GM21423 (cell line): ENCODE results near the gene LRRC1.

Experiments
- ATAC-seq: cut with Tn5 transposase; IDR thresholded peaks from one replicate; pipeline ENCODE4 v1.9.1; 2021; ENCODE audit warnings: mild to moderate bottlenecking, moderate library complexity; ENCODE audit not compliant: unreplicated experiment

The LRRC1 gene

DNA sequence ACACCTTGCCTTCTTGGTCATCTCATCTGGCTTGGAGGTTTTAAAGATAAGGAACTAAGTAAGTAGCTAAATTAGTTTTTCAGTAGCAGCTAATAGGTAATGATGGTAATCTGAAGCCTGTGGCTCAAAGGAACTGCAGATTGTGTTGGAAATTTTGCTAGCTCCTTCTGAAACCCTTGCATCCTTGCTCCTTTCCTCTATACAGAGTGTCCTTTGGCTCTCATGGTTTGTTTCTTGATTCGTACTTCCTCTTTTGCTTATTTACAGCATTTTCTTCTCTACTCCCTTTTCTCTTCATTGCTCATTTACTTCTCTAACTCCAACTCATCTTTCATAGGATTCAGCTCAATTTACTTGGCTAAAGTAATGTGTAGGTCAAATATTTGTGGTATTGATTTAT is 19.0 kb downstream of the LRRC1 start:
- peak; percentile 26 for ATAC-seq

GRCh38 chr6:53814353-53814752 is 19.5 kb downstream of the LRRC1 start:
- ATAC-seq: no peak

- no peak for ATAC-seq
Observed at GRCh38 chr6:53815381-53816119, 20.7 kb downstream of the LRRC1 start.

DNA sequence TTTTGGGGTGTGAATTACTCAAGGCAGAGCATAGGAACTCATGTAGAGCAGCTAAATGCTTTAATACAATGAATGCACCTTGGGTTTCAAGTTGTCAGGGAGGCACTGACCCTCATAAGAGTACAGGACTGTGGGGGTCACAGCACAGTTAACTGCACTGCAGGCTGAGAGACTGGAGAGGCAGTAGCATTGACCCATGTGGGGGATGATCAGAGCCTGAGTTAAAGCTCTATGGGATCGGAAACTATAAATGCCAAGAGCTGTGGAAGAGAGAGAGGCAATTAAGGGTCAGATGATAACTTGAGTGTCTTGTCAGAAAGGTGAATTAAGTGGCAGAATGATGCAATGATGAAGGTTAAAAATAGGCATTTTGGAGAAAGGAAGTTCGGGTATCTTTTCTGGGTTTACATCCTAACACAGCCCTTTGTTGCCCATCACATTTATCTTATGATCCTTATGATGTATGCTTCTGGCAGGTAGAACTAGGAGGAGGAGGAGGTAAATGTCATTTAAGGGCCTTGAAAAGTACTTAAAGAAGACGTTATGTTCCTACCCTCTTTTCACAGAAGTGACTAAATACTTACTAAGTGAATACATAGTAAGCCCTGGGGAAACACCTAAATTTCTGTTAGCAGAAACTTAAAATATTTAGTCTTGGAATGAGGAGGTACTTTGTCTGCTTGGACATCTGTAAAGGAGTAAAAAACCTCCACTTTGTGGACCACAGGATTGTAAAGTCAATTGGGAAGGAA is 24.2 kb downstream of the LRRC1 start:
- no peak for ATAC-seq

DNA sequence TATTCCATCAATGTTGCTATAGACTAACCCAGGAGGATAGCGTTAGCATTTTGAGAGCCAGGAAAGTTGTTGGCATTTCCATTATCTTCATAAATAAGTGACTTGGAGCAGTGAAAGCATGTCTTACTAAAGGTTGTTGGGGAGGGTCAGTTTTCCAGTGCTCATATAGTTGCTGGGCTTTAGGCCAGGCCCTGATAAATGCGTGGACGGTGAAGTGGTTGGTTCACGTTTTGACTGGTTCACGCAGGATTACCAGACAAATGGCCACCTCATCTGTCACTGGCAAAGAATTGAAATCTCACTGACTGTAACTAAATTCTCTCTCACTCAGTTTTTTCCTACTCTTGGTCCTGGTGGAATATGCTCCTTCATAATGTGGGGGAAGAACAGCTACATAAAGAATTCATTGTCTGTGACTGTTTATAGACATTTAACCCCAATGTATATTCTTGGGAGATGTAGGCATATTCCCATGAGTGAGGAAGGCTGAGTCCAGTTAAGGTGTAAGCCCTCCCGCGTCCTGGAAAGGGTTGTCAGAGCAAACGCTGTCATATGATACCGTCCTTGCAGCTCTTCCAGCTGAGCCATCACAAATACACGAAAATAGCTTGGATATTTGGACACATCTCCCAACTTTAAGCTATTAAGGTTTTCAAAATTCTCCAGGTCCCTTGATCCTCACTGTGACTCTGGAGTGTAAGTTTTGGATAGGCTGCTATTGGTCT is 27.8 kb downstream of the LRRC1 start:
- ATAC-seq: no peak

- no peak for ATAC-seq
Observed at GRCh38 chr6:53824714-53825113, 29.9 kb downstream of the LRRC1 start.

GRCh38 chr6:53825532-53826321 is 30.9 kb downstream of the LRRC1 start:
- ATAC-seq: no peak

DNA sequence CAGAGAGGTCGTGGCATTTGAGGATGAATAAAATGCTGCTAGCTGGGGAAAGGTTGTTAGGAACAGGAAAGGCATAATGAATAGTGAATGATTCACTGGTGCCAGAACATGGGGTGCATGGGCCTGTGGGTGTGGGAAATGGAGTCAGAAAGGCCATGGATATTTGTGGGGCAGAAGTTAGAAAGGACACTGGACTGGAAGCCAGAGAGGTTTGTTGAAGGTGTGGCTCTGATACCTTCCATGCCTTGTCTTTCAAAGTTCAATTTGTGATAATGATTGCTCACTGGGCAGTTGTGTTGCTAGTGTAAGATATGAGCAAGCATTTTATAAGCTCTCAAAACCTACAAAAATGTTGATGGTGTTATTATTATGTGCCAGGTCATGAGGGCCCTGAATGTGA is 32.7 kb downstream of the LRRC1 start:
- ATAC-seq: no peak

DNA sequence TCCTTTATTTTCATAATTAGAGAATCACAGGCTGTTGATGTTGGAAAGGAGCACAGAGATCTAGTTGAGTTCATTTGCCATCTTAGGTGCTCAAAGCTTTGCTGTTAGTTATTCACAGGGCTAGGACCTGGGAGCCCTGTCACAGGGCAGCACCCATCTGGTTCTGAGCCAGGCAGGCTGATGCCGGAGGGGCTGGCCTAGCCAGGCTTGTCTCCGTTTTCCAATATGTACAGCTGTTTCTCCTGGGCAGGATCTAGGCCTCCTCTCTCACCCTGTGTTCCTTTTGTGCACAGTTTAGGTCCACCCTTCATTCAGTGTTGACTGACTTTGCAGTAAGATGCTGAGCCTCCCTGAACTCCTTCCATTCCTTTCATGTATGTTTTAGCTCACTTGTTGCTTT is 33.4 kb downstream of the LRRC1 start:
- no peak for ATAC-seq

GRCh38 chr6:53828966-53829697 is 34.3 kb downstream of the LRRC1 start:
- no peak for ATAC-seq

DNA sequence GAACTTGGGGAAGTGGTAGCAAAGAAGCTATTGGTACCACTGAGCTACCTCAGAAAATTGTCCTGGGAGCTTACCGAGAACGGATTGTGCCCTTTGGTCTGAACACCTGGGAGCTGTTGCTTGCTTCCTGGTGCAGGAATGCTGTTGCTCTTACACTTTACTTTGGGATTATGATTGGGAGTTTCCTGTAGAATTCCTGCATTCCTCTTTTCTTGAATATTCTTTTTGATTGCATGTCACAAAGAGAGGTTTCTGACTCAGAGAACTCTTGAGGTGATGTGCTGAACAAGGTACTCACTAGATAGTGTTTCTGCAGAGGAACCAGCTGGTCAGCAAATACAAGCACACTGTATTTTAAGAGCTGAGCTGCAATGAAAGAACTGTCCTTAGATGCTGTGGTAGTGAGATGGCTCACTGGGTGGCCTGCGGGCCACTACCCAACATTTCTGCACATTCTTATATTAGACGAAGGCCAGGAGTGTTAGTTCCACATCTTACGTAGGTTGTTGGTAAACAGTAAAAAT is 35.0 kb downstream of the LRRC1 start:
- ATAC-seq: no peak

GRCh38 chr6:53830366-53830765 is 35.6 kb downstream of the LRRC1 start:
- no peak for ATAC-seq

DNA sequence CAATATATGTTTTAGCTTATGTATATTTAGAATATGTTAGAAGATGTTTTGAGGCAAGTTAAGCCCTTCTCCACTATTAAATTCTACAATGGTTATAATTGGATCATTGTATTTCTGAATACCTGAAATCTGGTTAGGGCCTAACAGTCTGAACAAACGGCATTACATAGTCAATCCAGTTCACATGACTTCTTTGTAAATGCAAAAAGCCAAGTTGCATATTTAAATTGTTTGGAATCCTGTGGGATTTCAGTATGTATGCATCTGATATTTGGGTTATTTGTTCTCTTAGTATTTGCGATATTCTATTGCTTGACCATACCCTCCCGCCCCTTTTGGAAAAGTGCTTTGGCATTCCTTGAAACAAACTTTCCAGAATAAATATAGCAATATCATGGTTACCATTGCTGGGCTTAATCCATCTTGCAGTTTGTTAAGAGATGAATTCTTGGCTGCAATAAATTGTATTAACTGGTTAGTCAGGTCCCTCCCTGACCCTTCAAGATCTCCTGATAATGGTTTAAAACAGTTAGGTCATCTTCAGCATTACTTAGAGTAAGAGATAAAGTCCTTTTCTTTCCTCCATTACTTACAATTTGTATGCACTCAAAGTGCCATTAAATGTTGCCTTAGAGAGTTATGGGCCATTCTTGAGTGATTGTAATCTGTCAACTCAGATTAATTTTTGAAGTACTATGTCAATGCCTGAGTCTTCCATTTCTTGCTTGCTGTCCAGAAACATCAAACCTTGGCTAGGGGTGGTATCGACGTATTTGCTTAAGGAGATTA is 36.5 kb downstream of the LRRC1 start:
- no peak for ATAC-seq

DNA sequence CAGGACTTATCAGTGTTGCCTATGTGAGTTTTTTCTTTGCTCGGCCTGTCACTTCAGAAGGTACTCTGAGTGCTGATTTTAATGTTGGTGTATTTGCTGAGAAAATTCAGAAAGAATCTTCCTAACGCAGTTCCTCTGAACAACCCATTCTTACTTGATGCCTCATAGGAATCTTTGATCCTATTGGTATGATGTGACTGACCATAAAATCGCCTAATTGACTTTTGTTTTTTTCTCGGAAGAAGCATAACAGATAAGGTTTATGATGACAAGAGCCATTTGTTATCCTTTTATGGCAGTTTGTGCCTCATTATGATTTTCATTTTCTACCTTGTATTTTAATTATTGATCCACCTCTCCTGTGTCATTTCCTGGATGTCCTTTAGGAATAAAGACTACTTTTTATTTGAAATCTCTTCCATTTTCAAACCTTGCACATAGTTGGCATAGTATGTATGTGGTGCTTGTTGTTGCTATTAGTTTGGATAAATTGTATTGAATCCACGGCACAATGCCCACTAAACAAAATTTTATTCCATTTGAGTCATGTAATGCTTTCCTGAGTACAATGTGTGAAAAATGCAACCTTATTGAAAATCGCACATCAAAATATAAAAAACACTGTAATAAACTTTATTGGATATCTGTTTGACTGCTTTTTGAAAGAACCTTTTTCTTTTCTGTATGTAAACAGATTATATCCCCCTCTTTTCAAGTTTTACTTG is 37.3 kb downstream of the LRRC1 start:
- ATAC-seq: no peak

DNA sequence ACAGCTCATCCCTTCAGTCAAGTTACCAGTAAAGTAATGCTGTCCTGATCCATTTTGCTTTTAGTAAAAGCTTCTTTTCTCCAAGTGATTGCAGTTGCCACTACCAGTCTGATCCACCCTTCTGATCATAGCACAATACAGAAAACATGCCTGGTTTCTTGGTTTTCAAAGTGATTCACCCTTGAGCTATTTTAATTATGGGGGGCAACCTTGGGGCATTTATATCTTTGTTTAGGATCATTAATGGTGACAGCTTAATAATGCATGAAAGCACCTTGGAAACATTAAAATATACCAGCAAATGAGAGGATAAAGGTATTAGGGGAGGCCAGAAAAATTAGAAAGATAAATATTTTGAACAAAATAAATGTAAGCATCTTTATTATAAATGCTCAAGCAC is 38.4 kb downstream of the LRRC1 start:
- ATAC-seq: no peak

GRCh38 chr6:53834132-53834531 is 39.3 kb downstream of the LRRC1 start:
- no peak for ATAC-seq

- ATAC-seq: no peak
Observed at GRCh38 chr6:53837865-53838769, 43.3 kb downstream of the LRRC1 start.

DNA sequence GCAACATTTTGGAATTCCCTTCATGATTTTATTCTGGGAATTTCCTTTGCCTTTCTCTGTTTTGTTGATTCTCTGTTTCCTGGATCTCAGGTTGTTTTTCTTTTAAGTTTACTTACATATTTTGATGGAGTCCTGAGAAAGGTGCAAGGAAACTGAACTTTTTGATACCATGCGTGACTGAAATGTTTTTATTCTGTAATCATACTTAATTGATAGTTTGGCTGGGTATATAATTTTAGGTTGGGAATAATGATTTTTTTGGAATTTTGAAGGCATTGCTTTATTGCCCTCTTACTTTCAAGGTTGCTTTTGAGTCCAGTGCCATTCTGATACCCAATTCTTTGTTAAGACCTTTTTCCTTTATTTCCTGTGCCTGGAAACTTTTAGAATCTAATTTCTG is 45.2 kb downstream of the LRRC1 start:
- ATAC-seq: no peak
